H54 (cell line): ENCODE data around the gene KRT33A.
"Not testable (repeated sequence)": the region's sequence is repeated elsewhere in the genome, so short reads cannot be mapped to it uniquely, and the experiment has no call there.

Experiments used
- DNase-seq: peaks from one replicate; pipeline ENCODE4 v3.0.0; 2011; ENCODE audit warnings: low spot score, mixed read lengths; ENCODE audit not compliant: insufficient read length
- FAIRE-seq: peaks from 3 replicates; lab custom pipeline; 2011; peaks lifted over from hg19 to GRCh38; lab: Jason Lieb, UNC
- POLR2A ChIP-seq: IDR thresholded peaks from 2 replicates; pipeline ENCODE4 v1.6.1; 2011; ENCODE audit warnings: low read depth, mild to moderate bottlenecking, low read length

Gene KRT33A

GRCh38 chr17:41350381-41350878, at the start of gene KRT33A:
KRT33A (minus strand) TSS chr17:41350828; CDS start chr17:41350767, 61 bp downstream.
- not testable (repeated sequence) for DNase-seq, FAIRE-seq

GRCh38 chr17:41396996-41397660, 46.5 kb upstream of the KRT33A start, which contains the start of gene KRT31:
KRT31 (minus strand) TSS chr17:41397608; CDS start chr17:41397539, 69 bp downstream.
- TF ChIP-seq POLR2A = no peak
- DNase-seq (no peak), FAIRE-seq (no peak)

GRCh38 chr17:41396340-41396739, 45.7 kb upstream of the KRT33A start:
- DNase-seq (no peak), FAIRE-seq (no peak)
- TF ChIP-seq POLR2A = no peak

GRCh38 chr17:41395611-41396010, 45.0 kb upstream of the KRT33A start:
- DNase-seq (no peak), FAIRE-seq (no peak)
- no peak for TF ChIP-seq POLR2A

GRCh38 chr17:41395044-41395443, 44.4 kb upstream of the KRT33A start:
- FAIRE-seq, DNase-seq: not testable (repeated sequence)

- no peak for TF ChIP-seq POLR2A
- no peak for FAIRE-seq
- no peak for DNase-seq
Observed at GRCh38 chr17:41394254-41394996, 43.8 kb upstream of the KRT33A start.

GRCh38 chr17:41393826-41394225, 43.2 kb upstream of the KRT33A start:
- DNase-seq (no peak), FAIRE-seq (no peak)
- no peak for TF ChIP-seq POLR2A

- no peak for FAIRE-seq
- DNase-seq = no peak
- TF ChIP-seq POLR2A = no peak
Observed at GRCh38 chr17:41393294-41393693, 42.7 kb upstream of the KRT33A start.

GRCh38 chr17:41392278-41392677, 41.6 kb upstream of the KRT33A start:
- FAIRE-seq (no peak), DNase-seq (no peak)
- no peak for TF ChIP-seq POLR2A

GRCh38 chr17:41391535-41391934, 40.9 kb upstream of the KRT33A start:
- no peak for TF ChIP-seq POLR2A
- no peak for DNase-seq
- no peak for FAIRE-seq

- DNase-seq (no peak), FAIRE-seq (no peak)
- no peak for TF ChIP-seq POLR2A
Observed at GRCh38 chr17:41390411-41390938, 39.8 kb upstream of the KRT33A start.

- DNase-seq (no peak), FAIRE-seq (no peak)
- TF ChIP-seq POLR2A = no peak
Observed at GRCh38 chr17:41387670-41388069, 37.0 kb upstream of the KRT33A start.

GRCh38 chr17:41386227-41386626, 35.6 kb upstream of the KRT33A start:
- TF ChIP-seq POLR2A = no peak
- FAIRE-seq (no peak), DNase-seq (no peak)

- no peak for FAIRE-seq
Observed at GRCh38 chr17:41383690-41384089, 33.1 kb upstream of the KRT33A start.

More at GRCh38 chr17:41383690-41384089, 33.1 kb upstream of the KRT33A start:
- DNase-seq = no peak
- no peak for TF ChIP-seq POLR2A
